ENCODE data around the gene ERV3-1.

ERV3-1 gene

DNA sequence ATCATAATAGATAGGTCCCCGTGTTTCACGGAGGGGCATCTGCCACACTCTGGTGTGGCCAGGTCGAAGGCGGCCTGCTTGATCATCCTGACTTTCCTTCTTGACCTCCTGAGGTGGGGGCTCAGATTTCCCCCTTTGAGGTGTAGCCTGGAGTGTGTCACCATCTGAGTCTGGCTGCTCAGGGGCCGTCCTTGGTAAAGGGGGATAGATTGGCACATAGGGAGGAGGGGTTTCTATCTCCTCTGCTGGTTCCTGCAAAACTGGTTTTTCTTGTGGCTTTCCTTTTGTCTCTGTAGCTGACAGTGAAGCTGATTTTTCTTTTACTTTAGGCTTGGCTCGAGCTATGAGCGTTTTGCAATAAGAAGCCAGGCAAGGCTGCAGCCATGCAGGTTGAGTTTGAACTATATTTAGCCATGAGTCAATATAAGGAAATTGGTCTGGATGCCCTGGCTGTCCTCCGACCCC lies 8.5 kb downstream of the ERV3-1 start:
- TF ChIP-seq, protein P1, sequence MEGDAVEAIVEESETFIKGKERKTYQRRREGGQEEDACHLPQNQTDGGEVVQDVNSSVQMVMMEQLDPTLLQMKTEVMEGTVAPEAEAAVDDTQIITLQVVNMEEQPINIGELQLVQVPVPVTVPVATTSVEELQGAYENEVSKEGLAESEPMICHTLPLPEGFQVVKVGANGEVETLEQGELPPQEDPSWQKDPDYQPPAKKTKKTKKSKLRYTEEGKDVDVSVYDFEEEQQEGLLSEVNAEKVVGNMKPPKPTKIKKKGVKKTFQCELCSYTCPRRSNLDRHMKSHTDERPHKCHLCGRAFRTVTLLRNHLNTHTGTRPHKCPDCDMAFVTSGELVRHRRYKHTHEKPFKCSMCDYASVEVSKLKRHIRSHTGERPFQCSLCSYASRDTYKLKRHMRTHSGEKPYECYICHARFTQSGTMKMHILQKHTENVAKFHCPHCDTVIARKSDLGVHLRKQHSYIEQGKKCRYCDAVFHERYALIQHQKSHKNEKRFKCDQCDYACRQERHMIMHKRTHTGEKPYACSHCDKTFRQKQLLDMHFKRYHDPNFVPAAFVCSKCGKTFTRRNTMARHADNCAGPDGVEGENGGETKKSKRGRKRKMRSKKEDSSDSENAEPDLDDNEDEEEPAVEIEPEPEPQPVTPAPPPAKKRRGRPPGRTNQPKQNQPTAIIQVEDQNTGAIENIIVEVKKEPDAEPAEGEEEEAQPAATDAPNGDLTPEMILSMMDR (conservative IDR thresholded peaks at IDR 0.05; ENCODE audit: low read length): no peak
- H3K4me3 ChIP-seq (ENCODE audit: low read length): no peak overlapping the region
- peak; percentile 32 for DNase-seq (ENCODE audit: low read depth)

DNA sequence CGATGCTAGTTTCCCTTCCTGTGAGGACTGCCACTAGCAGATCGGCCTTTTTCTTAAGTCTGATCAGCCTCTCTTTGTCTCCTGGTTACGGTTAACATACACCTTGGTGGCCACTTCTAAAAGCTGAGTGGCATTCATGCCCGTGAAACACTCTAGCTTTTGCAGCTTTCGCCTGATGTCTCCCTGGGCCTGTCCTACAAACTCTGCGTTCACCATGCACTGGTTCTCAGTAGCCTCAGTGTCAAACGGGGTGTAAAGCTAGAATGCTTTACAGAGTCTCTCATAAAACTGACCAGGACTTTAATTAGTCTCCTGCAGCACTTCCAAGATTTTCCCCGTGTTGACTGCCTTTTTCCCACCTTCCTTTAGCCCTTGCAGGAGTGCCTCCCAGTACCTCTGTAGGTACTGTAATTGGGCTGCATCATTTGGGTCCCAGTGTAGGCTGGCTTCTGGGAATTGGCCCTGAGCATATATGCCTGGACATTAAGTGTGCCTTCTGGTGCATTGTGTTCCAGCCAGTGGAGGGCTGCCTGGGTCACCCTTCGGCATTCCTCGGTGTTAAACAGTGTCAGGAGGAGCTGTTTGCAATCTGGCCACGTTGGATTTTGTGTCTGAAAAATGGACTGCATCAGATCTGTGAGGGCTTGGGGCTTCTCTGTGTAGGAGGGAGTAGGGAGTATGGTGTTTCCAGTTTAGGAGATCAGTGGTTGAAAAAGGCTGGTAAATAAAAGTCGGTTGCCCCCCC lies 9.2 kb downstream of the ERV3-1 start:
- TF ChIP-seq, protein P1 (conservative IDR thresholded peaks at IDR 0.05; ENCODE audit: low read length): no peak
- no peak for DNase-seq (ENCODE audit: low read depth)
- no peak overlapping the region for H3K4me3 ChIP-seq (ENCODE audit: low read length)

DNA sequence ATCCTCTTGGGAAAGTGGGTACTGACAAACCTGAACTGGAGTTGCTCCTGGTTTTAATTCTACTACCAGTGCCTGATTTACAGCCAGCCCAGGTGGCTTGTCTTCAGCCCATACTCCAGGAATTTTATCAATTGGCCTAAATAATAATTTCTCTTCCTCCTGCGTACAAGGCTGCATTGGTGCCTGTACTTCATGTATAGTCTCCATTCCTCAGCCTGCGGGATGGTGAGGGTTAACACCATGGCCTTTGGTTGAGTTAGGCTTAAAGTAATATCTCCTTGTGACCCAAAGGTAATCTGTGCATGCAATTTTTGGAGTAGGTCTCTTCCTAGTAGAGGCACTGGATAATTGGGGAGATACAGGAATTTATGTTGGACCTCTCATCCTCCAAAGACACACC lies 10.2 kb downstream of the ERV3-1 start:
- H3K4me3 ChIP-seq (ENCODE audit: low read length): no peak overlapping the region
- DNase-seq (ENCODE audit: low read depth): no peak
- TF ChIP-seq, protein P1 (conservative IDR thresholded peaks at IDR 0.05; ENCODE audit: low read length): no peak

DNA sequence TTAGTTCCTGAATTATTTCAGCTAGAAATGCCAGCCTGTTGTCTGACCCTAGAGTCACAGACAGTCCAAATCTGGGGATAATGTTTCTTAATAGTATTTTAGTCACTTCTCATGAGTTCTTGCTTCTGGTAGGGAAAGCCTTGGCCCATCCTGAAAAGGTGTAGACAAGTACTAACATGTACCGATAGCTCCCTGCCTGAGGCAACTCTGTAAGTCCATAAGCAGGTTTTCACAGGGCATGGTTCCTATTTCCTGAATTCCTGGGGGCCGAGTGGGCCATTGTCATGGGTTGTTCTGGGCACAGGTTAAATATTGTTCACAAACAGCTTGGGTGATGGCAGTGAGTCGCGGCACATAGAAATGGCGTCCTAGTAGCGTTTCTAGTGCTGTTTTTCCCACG lies 12.6 kb downstream of the ERV3-1 start:
- TF ChIP-seq, protein P1 (conservative IDR thresholded peaks at IDR 0.05; ENCODE audit: low read length): no peak

DNA sequence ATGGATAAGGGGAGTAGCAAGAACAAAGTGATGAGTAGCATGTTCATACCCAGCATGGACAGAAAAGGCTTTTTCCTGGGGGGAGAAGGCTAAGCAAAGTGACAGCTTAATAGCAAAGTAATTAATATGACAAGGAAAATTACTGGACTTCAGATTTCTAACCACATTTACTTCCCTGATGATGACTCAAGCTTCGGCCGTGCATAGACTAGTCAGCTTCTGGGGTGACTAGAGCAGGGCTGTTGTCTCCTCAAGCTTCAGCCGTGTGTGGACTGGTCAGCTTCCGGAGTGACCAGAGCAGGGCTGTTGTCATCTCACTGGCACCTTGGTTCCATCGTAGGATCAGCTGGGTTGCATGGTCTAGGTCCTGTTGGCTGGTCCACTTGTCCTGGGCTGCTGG lies 13.5 kb downstream of the ERV3-1 start:
- DNase-seq (ENCODE audit: low read depth): no peak
- TF ChIP-seq, protein P1 (conservative IDR thresholded peaks at IDR 0.05; ENCODE audit: low read length): no peak
- H3K4me3 ChIP-seq (ENCODE audit: low read length): no peak overlapping the region

More for the DNA sequence above, 12.6 kb downstream of the ERV3-1 start:
- no peak for DNase-seq (ENCODE audit: low read depth)
- no peak overlapping the region for H3K4me3 ChIP-seq (ENCODE audit: low read length)

DNA sequence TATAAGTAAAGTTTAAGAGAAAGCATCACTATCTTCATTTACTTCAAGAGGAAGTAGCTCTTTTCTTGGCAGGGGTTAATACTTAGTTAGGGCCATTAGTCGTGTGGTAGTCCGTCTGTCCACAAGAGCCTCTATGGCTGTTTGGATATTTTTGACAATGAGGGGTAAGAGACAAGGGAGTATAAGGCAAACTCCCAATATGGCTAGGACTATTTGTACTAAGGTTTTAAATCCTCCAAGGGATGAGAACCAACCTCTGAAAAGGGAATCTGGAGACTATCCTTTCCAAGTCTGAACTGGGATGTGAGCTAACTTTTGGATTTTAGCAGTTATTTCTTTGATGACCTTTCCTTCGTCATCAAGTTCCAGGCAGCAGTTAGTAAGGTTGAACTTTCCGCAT lies 15.6 kb downstream of the ERV3-1 start, which contains the start of gene ZNF117:
TSS of gene ZNF117 (minus strand) at position 101 of the 400 bp plus-strand sequence.
- TF ChIP-seq, protein P1 (conservative IDR thresholded peaks at IDR 0.05; ENCODE audit: low read length): no peak
- no peak for DNase-seq (ENCODE audit: low read depth)
- no peak within 1 kb of the TSS for H3K4me3 ChIP-seq (ENCODE audit: low read length)

DNA sequence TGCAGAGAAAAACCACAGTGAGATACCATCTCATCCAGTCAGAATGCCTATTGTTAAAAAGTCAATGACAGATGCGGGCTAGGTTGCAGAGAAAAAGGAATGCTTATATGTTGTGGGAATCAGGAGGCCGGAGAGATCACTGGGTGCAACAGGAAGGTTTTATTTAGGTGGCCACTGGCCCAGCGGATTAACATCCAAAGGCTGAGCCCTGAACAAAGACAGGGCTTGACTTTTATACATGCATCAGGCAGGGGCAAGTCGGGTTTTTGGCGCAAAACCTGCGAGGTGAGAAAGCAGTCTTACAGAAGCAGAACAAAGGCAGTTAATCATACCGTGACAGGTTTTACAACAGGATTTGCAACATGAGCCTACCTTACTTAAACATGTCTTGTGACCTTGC lies 16.3 kb downstream of the ERV3-1 start:
- TF ChIP-seq, protein P1 (conservative IDR thresholded peaks at IDR 0.05; ENCODE audit: low read length): no peak
- DNase-seq (ENCODE audit: low read depth): no peak
- H3K4me3 ChIP-seq (ENCODE audit: low read length): no peak overlapping the region

All from AG10803 (cell line).